ENCODE measurements around the gene DNAJC24. TPM values are rescaled to one million over a fixed set of nuclear protein-coding genes. Genes with fewer than 3 reads are reported as not detected.

DNAJC24 gene
- total RNA-seq, 2 experiments from 2014 or later: 21.3 to 22.7 TPM

DNA sequence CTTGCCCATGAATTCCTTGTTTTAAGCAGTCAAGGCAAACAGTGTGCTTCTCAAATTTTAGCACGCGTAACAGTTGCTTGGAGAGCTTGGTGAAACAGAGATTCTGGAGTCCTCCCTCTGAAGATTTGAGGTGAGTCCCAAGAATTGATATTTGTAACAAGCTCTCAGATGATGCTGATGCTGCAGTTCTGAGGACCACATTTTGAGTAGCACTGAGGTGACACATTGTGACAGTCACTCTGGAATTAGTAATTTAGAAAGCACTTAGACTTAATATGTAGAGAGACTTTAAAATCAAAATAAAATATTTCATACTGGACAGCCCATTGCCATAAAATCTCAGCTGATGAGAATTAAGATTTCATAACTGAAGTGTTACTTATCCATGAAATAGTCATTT is 38.5 kb downstream of the DNAJC24 start:
- ChIA-PET CTCF (no interaction called here), POLR2A (no interaction called here)

DNA sequence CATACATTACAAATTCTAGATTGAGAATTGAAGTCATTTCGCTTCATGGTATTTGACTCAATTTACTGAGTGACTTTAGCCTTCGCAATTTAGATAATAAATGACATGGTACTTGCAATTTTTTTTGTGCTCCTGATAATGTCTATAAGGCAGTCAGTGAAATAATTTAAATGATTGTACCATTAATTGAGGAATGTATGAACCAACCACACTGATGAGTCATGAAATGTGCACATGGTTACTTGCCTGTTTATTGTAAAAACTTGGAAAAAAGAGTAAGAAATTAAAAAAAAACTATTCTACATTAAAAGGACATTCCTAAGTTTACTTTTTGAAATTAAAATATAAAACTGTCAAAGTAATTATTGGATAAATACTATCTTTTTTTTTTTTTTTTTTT is 43.3 kb downstream of the DNAJC24 start:
- POLR2A ChIA-PET: no interaction called here
- CTCF ChIA-PET: interaction anchor here (0.6 kb wide), 1 partner anchor 104 kb away, joined by 3 read pairs; no protein-coding TSS in a partner anchor

DNA sequence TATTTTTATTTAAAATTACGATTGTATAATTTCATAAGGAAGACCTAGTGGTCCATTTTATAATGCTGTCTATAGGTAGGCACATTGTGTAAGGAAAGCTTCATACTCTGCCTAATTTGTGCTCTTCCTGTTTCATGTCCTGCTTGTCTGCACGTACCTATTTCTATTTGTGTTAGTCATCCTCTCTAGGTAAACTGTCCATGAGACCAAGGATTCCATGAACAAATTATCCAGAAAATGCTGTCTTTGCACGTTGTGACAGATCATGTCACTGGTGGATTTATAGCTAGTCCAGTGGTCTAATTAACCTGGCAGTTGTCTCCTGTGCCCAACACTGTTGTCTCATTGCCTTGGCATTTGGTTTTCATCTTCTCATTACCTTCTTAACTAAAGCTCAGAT is 44.7 kb downstream of the DNAJC24 start:
- ChIA-PET CTCF (no interaction called here), POLR2A (no interaction called here)

DNA sequence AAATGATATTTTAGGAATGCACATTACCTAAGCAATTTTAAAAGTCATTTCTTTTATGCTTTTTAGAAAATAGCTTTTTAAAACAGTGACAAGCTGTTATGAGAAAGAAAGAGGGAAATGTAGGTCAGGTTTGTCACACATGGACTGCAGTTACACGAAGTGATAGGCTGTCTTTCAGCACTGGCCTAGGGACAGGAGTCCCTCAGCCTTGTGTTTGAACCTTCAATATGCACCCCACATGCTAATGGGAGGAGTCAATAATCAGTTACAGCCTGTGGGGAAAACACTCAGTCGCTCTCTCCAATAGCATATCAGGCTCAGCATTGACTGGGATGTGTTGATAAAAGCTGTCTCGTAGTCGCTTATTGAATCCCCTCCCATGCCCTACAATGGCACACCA is 45.8 kb downstream of the DNAJC24 start:
- CTCF ChIA-PET: interaction anchor here (0.7 kb wide), 1 partner anchor 61 kb away, joined by 3 read pairs; no protein-coding TSS in a partner anchor
- POLR2A ChIA-PET: no interaction called here

DNA sequence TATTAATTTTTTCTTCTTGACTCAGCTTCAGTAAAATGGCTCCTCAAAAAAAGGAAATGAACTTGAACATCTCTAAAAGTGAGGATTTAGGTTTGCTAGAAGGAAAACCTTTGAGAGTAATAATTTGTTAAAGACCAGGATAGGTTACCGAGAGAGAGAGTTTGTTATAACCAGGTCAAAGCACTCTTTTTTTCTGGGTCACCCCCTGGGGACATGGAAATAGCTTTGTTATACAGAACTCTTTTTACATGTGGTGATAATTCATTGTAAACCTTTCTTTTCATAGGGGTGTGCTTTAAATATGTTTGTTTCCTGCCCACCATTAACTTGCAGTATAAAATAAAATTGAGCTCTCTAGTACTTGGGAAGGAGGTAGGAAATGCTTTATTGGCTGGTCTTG is 47.7 kb downstream of the DNAJC24 start:
- CTCF ChIA-PET: interaction anchor here (1.1 kb wide), 1 partner anchor 245 kb away, joined by 3 read pairs; no protein-coding TSS in a partner anchor
- POLR2A ChIA-PET: no interaction called here

DNA sequence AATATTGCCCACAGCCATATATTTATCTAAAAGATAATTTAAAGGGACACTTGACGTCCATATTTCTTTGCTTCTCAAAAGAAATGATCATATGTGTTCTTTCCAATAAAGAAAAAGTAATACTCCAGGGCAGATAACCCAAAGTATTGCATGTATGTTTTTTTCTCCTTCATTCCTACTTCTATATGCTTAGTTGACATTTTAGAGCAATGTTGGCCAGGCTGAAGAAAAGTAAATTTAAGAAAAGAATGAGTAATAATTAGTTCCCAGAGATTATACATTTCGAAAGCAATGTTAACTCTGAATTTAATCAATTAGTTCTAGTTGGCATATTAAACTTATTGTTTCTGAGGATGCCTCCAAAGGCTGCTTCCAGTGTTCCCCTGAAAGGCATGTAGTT is 48.2 kb downstream of the DNAJC24 start:
- ChIA-PET POLR2A (no interaction called here), CTCF (interaction anchor here (1.1 kb wide), 1 partner anchor 245 kb away, joined by 3 read pairs; no protein-coding TSS in a partner anchor)

DNA sequence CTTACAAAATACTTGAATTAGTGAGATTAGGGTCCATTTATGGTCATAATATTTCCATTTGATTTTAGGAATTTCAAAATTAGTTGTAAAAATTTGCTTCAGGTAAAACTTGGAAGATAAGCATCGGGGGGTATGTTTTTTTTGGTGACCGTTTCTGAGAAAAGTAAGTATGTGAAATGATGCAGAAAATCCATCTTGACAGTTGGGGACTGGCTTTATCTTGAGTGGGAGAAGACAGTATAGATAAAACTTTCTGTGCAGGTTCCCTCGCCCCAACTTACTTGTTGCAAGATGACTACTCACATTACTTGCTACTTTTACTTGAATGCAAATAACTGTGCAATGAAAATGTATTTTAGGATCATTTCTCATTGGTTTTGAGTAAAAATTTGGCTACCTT is 49.5 kb downstream of the DNAJC24 start:
- POLR2A ChIA-PET: interaction anchor here (0.6 kb wide), 1 partner anchor 122 kb away, joined by 4 read pairs; no protein-coding TSS in a partner anchor
- CTCF ChIA-PET: no interaction called here

DNA sequence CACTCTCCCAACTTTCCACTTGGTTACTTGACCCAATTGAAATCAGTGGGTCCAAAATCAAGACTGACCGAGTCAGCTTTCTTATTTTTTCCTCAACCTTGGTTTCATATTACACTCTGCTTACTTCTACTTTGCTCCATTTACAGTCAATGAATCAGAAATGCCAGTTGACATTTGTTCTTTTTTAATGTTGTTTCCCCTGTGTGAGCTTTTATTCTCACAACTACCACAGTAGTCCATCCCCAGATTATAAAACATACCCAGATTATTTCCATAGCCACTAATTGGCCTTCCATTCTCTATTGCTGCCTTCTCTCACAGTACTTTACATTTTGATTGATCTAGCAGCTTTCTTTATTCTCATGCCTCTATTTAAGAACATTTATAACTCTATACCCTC is 50.0 kb downstream of the DNAJC24 start:
- ChIA-PET CTCF (no interaction called here), POLR2A (interaction anchor here (0.6 kb wide), 1 partner anchor 122 kb away, joined by 4 read pairs; no protein-coding TSS in a partner anchor)

DNA sequence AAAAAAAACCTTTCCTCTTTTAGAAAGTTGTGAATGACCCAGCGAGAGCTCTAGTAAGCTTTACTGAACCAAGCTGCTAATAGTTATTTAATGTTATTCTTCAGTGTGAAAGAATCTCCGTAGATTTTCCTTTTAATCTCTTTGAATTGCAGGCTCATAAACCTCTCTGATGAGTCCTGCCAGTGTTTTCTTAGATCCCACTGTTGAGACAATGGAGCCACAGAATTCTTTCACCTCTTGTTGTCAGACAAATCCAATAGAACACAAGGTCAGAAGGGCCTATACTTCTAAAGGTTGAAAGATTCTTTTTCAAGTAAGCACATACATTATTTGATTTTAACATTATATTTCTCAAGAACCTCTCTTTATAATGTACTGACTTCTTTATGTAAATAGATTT is 52.2 kb downstream of the DNAJC24 start:
- ChIA-PET CTCF (no interaction called here), POLR2A (no interaction called here)

DNA sequence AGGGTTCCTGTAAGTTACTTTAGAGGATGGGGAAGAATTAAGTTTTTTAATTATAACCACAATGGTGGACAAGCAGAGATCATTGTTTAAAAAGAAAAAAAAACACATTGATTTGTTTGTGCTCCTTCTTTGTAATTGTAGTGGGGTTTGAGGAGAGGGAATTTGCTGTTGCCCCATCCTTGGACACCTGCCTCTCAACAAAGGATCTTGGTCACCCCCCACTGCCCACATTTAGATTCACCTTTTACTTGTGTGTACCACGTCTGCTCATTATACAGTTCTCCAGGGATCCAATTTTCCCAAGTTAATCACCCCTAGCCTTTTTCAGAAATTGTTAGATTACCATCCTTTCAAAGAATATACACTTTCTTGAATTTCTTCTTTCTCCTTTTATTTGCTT is 53.0 kb downstream of the DNAJC24 start:
- POLR2A ChIA-PET: no interaction called here
- CTCF ChIA-PET: no interaction called here

DNA sequence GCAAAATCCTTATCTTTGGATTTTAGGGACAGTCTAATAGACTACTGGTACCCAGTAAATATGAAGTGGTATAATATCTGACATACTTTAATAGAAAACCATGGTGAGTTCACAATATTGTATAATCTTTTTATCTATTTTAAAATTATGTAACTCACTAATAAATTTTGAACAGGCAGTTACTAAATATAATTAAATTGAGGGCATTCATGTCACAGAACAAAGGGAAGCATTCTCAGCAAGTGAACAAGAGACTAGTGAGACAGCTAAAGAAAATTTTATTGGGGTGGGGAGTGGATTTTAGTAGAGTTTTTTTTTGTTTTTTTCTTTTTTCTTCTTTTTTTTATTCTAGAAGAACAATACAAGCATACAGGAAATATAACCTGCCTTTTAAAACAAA is 55.0 kb downstream of the DNAJC24 start:
- POLR2A ChIA-PET: no interaction called here

DNA sequence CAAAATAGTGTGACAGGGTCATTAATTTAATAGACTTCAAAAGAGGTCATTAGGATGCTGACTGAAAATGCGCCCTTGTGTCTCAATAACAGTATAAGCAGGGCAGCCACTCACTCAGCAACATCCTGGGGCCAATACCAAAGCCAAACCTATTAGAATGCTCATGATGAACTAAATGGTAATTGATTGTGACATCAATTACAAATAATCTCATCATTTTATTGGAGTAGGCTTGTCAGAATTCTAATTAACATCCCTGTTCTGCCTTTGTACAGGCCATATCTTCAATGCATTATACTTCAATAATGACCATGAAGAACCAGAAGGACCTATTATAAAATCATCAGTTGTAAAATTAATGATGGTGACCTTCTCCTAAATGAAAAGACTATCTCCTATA is 64.2 kb downstream of the DNAJC24 start:
- CTCF ChIA-PET: no interaction called here
- POLR2A ChIA-PET: no interaction called here

More for the DNA sequence above, 55.0 kb downstream of the DNAJC24 start:
- CTCF ChIA-PET: no interaction called here

DNA sequence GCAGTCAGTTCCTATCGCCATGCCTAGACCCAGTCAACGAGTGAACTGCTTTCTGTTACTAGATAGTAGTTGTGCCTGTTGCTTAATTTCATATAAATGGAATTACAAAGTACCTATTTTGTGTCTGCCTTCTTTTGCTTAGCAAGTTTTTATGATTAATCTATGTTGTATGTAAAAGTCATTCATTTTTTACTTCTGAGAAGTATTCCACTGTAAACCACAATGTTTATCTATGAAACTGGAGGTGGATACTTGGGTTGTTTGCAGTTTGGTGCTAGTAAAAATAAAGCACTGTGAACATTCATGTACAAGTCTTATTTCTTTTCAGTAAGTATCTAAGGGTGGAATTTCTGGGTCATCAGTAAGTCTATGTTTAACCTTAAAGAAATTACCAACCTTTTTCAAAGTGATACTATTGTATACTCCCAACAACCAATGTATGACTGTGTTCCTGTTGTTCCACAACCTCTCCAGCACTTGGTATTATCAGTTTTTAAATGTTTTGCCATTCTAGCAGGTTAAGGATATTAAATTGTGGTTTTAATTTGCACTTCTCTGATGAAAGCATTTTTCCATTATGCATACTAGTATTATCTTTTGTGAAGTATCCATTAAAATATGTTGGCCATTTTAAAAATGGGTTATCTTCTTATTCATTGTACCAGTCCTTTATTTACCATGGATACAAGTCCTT is 68.2 kb downstream of the DNAJC24 start:
- POLR2A ChIA-PET: no interaction called here

DNA sequence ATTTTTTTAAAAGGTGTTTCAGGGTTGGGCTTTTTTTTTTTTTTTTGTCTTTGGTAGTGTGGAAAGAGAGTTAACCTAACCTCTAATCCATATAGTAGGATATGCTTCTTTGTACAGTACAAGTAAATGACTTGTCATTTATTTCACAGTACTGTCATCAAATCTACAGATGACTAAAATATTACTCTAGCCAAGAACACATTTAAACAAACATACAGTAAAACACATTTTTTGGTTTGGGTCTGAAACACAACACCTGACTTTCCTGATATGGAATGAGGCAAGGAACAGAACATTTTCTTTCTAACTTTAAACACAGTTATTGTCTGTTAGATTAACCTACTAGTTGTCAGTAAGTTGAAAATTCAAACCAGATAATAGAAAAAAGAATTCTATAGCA is 71.6 kb downstream of the DNAJC24 start:
- CTCF ChIA-PET: no interaction called here
- POLR2A ChIA-PET: no interaction called here

More for the DNA sequence above, 68.2 kb downstream of the DNAJC24 start:
- CTCF ChIA-PET: no interaction called here

DNA sequence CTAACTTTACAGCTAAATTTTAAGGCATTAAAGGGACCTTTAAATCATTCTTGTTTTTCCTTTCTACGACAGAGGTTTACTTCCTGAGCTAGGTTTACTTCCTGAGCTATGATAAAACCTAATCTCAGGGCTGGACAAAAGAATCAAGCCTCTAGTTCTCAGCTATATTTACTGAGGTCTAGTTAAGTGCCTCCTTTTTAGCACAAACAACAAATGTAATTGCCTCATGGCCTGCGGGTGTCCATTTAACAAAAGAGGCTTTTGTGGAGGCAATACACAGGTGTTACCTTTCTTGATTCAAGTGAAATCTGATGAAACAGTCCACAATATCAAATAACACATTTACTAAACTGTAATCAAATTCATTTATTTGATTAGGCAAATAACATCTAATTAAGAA is 72.4 kb downstream of the DNAJC24 start:
- ChIA-PET POLR2A (no interaction called here), CTCF (no interaction called here)

DNA sequence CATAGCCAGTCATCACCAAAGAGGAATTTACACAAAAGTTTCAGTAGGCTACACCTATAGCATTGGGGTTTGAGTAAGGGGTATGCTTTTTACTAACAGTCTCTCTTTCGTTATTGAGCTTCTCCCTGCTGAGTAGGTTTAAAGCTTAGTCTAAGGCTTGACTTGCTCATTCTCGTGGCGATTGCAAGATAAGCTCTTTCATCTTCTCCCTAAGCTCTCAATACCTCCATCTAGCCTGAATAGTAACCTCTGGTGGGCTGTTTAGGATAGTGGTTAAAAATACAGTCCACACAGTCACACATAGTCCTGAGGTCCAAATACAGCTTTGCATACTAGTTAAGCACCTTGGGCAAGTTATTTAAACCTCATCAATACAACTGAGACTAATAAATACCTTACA is 74.1 kb downstream of the DNAJC24 start:
- POLR2A ChIA-PET: no interaction called here
- CTCF ChIA-PET: no interaction called here

DNA sequence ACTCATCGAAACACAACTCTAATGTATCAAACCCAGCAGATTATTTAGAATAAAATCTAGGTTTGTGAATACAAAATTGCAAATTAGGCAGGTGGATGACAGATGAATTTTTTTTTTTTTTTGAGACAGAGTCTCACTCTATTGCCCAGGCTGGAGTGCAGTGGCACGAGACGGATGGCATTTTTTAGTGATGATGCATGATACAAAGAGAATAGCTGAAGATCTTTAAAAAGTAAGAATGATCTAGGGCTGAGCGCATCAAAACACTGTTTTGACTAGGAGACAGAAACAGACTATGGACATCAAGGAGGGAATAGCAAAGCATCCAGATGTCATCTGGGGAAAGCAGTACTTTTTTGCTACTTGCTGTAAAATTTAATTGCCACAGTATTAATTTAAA is 76.0 kb downstream of the DNAJC24 start:
- CTCF ChIA-PET: no interaction called here
- POLR2A ChIA-PET: no interaction called here

DNA sequence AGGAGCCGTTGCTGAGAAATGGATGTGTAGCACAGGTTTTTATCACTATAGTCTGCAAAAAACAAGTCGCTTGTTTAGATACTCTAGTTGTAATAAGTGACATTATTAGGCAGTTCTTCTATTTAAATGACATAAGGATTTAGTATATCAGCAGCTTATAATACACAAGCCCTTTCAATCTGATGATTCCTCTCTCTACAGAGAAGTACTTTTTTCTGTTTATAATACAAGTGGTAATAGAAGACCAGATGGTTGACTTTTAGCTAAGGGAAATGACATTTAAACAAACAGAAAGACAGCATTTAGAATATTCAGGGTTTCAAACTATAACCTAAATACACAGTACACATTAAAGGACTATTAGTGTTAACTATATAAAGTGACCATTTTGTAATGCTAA is 79.4 kb downstream of the DNAJC24 start:
- POLR2A ChIA-PET: no interaction called here
- CTCF ChIA-PET: no interaction called here

DNA sequence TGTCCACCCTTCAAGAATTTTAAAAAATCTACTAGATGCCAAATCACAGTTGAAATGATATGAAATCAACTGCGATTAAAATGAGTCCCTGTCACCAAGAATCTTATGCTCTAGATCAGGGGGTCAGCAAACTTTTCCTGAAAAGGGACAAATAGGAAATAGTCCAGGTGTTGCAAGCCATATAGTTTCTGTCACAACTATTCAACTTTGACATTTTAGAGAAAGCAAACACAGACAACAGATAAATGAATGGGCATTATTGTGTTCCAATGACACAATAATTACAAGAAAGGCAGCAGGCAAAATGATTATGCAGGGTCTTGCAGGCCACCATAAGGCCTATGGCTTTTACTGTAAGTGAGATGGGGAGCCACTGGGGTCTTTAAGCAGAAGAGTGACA is 81.2 kb downstream of the DNAJC24 start:
- POLR2A ChIA-PET: no interaction called here

DNA sequence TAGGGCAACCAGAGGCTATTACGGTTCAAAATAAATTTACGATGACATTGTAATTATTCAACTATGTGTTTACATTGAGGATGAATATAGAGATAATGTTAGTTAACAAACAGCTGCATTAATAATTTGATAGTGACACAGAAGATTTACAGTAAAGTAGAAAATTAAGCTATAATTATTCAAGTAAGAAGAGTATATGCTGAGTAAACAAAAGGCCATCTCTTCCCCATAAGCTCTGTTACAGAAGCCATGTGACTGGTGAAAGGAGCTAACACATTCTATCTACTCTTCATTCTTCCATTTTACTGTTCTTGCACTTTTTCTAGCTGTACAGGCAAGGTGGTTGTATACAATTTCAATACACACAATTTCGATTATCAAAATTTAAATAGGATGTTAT is 85.5 kb downstream of the DNAJC24 start:
- POLR2A ChIA-PET: no interaction called here

More for the DNA sequence above, 81.2 kb downstream of the DNAJC24 start:
- CTCF ChIA-PET: no interaction called here

DNA sequence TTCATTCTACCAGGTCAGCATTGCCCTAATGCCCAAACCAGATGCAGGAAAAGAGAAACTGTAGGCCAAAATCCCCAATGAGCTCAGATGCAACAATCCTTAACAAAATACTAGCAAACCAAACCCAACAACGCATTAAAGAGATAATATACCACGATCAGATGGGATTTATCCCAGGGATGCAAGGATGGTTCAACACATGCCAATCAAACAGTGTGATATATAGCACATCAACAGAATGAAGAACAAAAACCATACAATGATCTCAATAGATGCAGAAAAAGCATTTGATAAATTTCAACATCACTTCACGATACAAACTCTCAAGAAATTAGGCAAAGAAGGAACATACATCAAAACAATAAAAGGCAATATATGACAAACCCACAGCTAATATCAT is 94.8 kb downstream of the DNAJC24 start:
- CTCF ChIA-PET: no interaction called here
- POLR2A ChIA-PET: no interaction called here

More for the DNA sequence above, 85.5 kb downstream of the DNAJC24 start:
- CTCF ChIA-PET: no interaction called here

DNA sequence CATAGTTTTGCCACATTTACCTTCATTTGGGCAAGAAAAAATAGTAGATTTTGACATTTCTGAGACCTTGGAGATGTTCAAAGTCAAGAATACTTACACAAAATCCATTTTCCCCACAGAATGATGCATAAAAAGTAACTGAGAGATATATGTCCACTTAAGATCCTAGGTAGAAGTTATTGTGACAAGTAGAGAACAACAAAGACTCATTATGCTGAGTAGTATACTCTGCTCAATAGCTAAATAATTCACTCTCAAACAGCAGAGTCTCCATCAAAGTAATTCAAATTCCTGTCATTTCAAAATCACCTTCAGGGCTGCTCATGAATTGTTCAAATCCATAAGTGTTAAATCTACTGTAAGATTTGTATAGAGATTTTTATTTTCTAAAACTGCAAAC is 104.4 kb downstream of the DNAJC24 start:
- CTCF ChIA-PET: interaction anchor here (0.5 kb wide), 1 partner anchor 75 kb away, joined by 3 read pairs; no protein-coding TSS in a partner anchor
- POLR2A ChIA-PET: no interaction called here
